B cell (primary cell): ENCODE measurements around the gene DUSP9. TPM values are rescaled to one million over a fixed set of nuclear protein-coding genes. Genes with fewer than 3 reads are reported as not detected.
"Not testable (repeated sequence)": the region's sequence is repeated elsewhere in the genome, so short reads cannot be mapped to it uniquely, and the experiment has no call there.

ENCODE experiments used
- ATAC-seq: fragments of 200-7000 bp; cut with Tn5 transposase; one replicate; pipeline ENCODE4 v1.10.0; 2021; ENCODE audit warnings: low read depth, mild to moderate bottlenecking, moderate number of reproducible peaks, moderate library complexity
- CTCF ChIA-PET: fragments of 350-600 bp; sonication (Branson Sonifier 250); formaldehyde crosslinking; loops from one replicate; lab custom pipeline; 2021; ENCODE audit warnings: antibody characterized with exemption, inconsistent platforms; lab: Charles Lee
- POLR2A ChIA-PET: fragments of 350-600 bp; sonication (Branson Sonifier 250); formaldehyde crosslinking; loops from one replicate; lab custom pipeline; 2021; ENCODE audit warnings: antibody characterized with exemption; lab: Charles Lee
- DNase-seq: peaks from one replicate; pipeline ENCODE4 v3.0.0; 2013
- H2AFZ ChIP-seq: 2 replicates; pipeline ENCODE4 v1.6.1; 2012; ENCODE audit warnings: mild to moderate bottlenecking, low read depth, low read length; ENCODE audit not compliant: insufficient read depth, poor library complexity, severe bottlenecking
- H3K27ac ChIP-seq, 2 donors: 1 replicate in 1 of 2; 2 replicates in 1 of 2; pipeline ENCODE4 v1.5.1; 2012 to 2013; ENCODE audit warnings: low read length in 2 of 2, mild to moderate bottlenecking in 2 of 2, moderate library complexity in 1 of 2
- H3K27me3 ChIP-seq, 4 experiments: fragments of 200-600 bp in 1 of 4; sonication (generic) in 1 of 4; replicated peaks in 1 of 4; 1 replicate in 2 of 4; 2 replicates in 2 of 4; pipeline versions ENCODE4 v1.6.1 to v1.7.0; 2013 to 2016; ENCODE audit warnings: low read length in 3 of 4, mild to moderate bottlenecking in 2 of 4, mixed read lengths in 1 of 4, moderate library complexity in 1 of 4; ENCODE audit not compliant: insufficient read depth in 4 of 4, control insufficient read depth in 3 of 4; ENCODE audit errors: control extremely low read depth in 1 of 4
- H3K36me3 ChIP-seq, 2 experiments: replicated peaks in 1 of 2; 1 replicate in 1 of 2; 2 replicates in 1 of 2; pipeline versions ENCODE4 v1.6.1 to v1.7.1; 2013; ENCODE audit warnings: low read length in 1 of 2; ENCODE audit not compliant: insufficient read depth in 2 of 2, control insufficient read depth in 1 of 2; ENCODE audit errors: control extremely low read depth in 1 of 2, extremely low read depth in 1 of 2
- H3K4me1 ChIP-seq, 2 donors: fragments of 200-600 bp in 1 of 2; sonication (generic) in 1 of 2; 1 replicate in 1 of 2; 2 replicates in 1 of 2; pipeline versions ENCODE4 v1.5.1 to v1.6.1; 2013 to 2017; ENCODE audit warnings: low read length in 2 of 2; ENCODE audit not compliant: control insufficient read depth in 2 of 2, insufficient read depth in 2 of 2
- H3K4me2 ChIP-seq: replicated peaks from 2 replicates; pipeline ENCODE3; 2012; ENCODE audit warnings: mild to moderate bottlenecking, low read depth, low read length; ENCODE audit not compliant: poor library complexity, severe bottlenecking
- H3K4me3 ChIP-seq, 5 experiments: fragments of 200-600 bp in 1 of 5; sonication (generic) in 1 of 5; 1 replicate in 3 of 5; 2 replicates in 2 of 5; pipeline versions ENCODE4 v1.5.1 to v1.7.0; 2011 to 2016; ENCODE audit warnings: low read length in 4 of 5, mild to moderate bottlenecking in 4 of 5, low read depth in 2 of 5, control low read depth in 1 of 5, moderate library complexity in 1 of 5; ENCODE audit not compliant: insufficient read depth in 1 of 5; ENCODE audit errors: control extremely low read depth in 1 of 5, extremely low read depth in 1 of 5
- H3K79me2 ChIP-seq: fragments of 200-600 bp; sonication (generic); one replicate; pipeline ENCODE4 v1.6.0; 2016; ENCODE audit warnings: low read length; ENCODE audit not compliant: control insufficient read depth, insufficient read depth
- H3K9ac ChIP-seq: fragments of 200-600 bp; sonication (generic); 2 replicates; pipeline ENCODE4 v1.6.1; 2017; ENCODE audit warnings: mild to moderate bottlenecking, low read length, moderate library complexity
- H3K9me3 ChIP-seq, 3 donors: one replicate each; pipeline versions ENCODE4 v1.6.1 to v1.7.1; 2013; ENCODE audit warnings: low read length in 2 of 3; ENCODE audit not compliant: control insufficient read depth in 2 of 3, insufficient read depth in 1 of 3; ENCODE audit errors: control extremely low read depth in 1 of 3
- H4K20me1 ChIP-seq: 2 replicates; pipeline ENCODE4 v1.6.0; 2012; ENCODE audit warnings: mild to moderate bottlenecking, low read length; ENCODE audit not compliant: insufficient read depth, control insufficient read depth, poor library complexity, severe bottlenecking
- H3K27ac Mint-ChIP-seq: one replicate; pipeline ENCODE4 v1.8.0; 2021; ENCODE audit warnings: mixed read lengths
- H3K27me3 Mint-ChIP-seq: one replicate; pipeline ENCODE4 v1.8.0; 2021; ENCODE audit warnings: mixed read lengths
- H3K4me1 Mint-ChIP-seq: one replicate; pipeline ENCODE4 v1.8.0; 2021; ENCODE audit warnings: mixed read lengths
- H3K4me3 Mint-ChIP-seq: one replicate; pipeline ENCODE4 v1.8.0; 2021; ENCODE audit warnings: mixed read lengths
- H3K9me3 Mint-ChIP-seq: one replicate; pipeline ENCODE4 v1.8.0; 2022; ENCODE audit warnings: mixed read lengths; ENCODE audit not compliant: insufficient read depth
- CTCF ChIP-seq: fragments of 200-600 bp; IDR thresholded peaks from one replicate; pipeline ENCODE4 v1.8.0; 2022; ENCODE audit warnings: antibody characterized with exemption, mild to moderate bottlenecking
- EZH2 ChIP-seq: IDR thresholded peaks from 2 replicates; pipeline ENCODE4 v1.6.1; 2012; ENCODE audit warnings: borderline replicate concordance, low read depth, mild to moderate bottlenecking, moderate library complexity, low read length; ENCODE audit not compliant: insufficient read depth, poor library complexity, severe bottlenecking
- WGBS: methylation state at CpG from one replicate; pipeline ENCODE4 v1.1.5; 2013; ENCODE audit warnings: missing lambda C conversion rate; ENCODE audit not compliant: insufficient coverage; 5-methylcytosine and 5-hydroxymethylcytosine counted together
- intact Hi-C: fragments of 100-400 bp; cut with micrococcal nuclease; formaldehyde crosslinking; loops from one replicate; pipeline ENCODE4 v1.10.0; 2022
- polyA plus RNA-seq: library from polyadenylated mRNA; depleted of rRNA; stranded (reverse); fragments of >200 nt; gene quantifications from 2 replicates; pipeline ENCODE4 v1.2.3, GENCODE V29; 2012
- total RNA-seq, 2 donors: library from RNA; stranded (reverse); fragments of 120-200 nt in 1 of 2; gene quantifications; 1 replicate in 1 of 2; 2 replicates in 1 of 2; pipeline versions ENCODE4 v1.2.3 to v1.2.4, GENCODE V29; 2013 to 2022

Gene DUSP9
- total and polyA plus RNA-seq, 2 donors (not counting 1 experiment from before 2014, with no cell fraction given) = not detected

GRCh38 chrX:153681175-153681574 lies 34.2 kb downstream of the DUSP9 start:
- Mint-ChIP-seq H3K4me1 (no peaks in the 10 kb centered on the region), H3K27ac (no peak overlapping the region), H3K4me3 (no peak overlapping the region), H3K9me3 (no peaks in the 10 kb centered on the region), H3K27me3 (peaks cover 6% of the 10 kb centered on the region)
- ATAC-seq (no peak), DNase-seq (no peak)
- POLR2A ChIA-PET = no interaction called here
- no peaks in the 10 kb centered on the region for H3K79me2 ChIP-seq
- H3K27me3 ChIP-seq = no peaks in the 10 kb centered on the region
- H3K36me3 ChIP-seq = no peaks in the 10 kb centered on the region
- H3K27ac ChIP-seq = no peak overlapping the region
- no peaks in the 10 kb centered on the region for H4K20me1 ChIP-seq
- TF ChIP-seq EZH2 = no peak
- no peak for TF ChIP-seq CTCF
- H3K4me1 ChIP-seq = no peaks in the 10 kb centered on the region
- H3K4me2 ChIP-seq = no peak overlapping the region
- CTCF ChIA-PET = no interaction called here
- intact Hi-C loops = no loop called here
- WGBS = 81% methylated on average over 6 of the region's 12 CpGs
- no peak overlapping the region for H3K4me3 ChIP-seq
- H2AFZ ChIP-seq = no peak overlapping the region
- no peaks in the 10 kb centered on the region for H3K9me3 ChIP-seq
- no peak overlapping the region for H3K9ac ChIP-seq

GRCh38 chrX:153683486-153683885 lies 36.5 kb downstream of the DUSP9 start:
- H3K4me1 ChIP-seq, POLR2A ChIA-PET, DNase-seq, intact Hi-C loops, H3K4me2 ChIP-seq, H3K27ac ChIP-seq, H3K36me3 ChIP-seq, H3K27me3 Mint-ChIP-seq, H3K79me2 ChIP-seq, H3K4me1 Mint-ChIP-seq, H3K9me3 ChIP-seq, H3K4me3 ChIP-seq, H3K4me3 Mint-ChIP-seq, H4K20me1 ChIP-seq, ATAC-seq, H3K27me3 ChIP-seq, H3K9ac ChIP-seq, H2AFZ ChIP-seq, H3K9me3 Mint-ChIP-seq, CTCF ChIA-PET, H3K27ac Mint-ChIP-seq: not testable (repeated sequence)
- 100% methylated on average over 1 of the region's 8 CpGs for WGBS
